IMR-90 (cell line): ENCODE results near the gene EPN2. TPM values are rescaled to one million over a fixed set of nuclear protein-coding genes. Genes with fewer than 3 reads are reported as not detected.

Source experiments
- ATAC-seq: fragments of 200-7000 bp; cut with Tn5 transposase; 2 replicates; pipeline ENCODE4 v1.9.1; 2020; ENCODE audit warnings: low read depth, mild to moderate bottlenecking, moderate library complexity
- BruUV-seq: library from RNA; stranded (reverse); fragments of 400-500 nt; replicated peaks from 2 replicates; lab custom pipeline; 2021; lab: Mats Ljungman, UMichigan
- CTCF ChIA-PET: fragments of 300-600 bp; formaldehyde crosslinking; extraction: SDS; loops from one replicate; lab custom pipeline; 2021; ENCODE audit warnings: antibody characterized with exemption; lab: Yijun Ruan, JAX
- POLR2A ChIA-PET: fragments of 300-600 bp; sonication (Branson Sonifier 250); formaldehyde crosslinking; loops from one replicate; lab custom pipeline; 2022; ENCODE audit warnings: antibody characterized with exemption; ENCODE audit not compliant: unreplicated experiment; lab: Charles Lee
- DNase-seq: peaks from one replicate; pipeline ENCODE4 v3.0.0; 2013
- H2AFZ ChIP-seq: replicated peaks from 2 replicates; pipeline ENCODE3; 2013; ENCODE audit warnings: low read length, mild to moderate bottlenecking; ENCODE audit not compliant: poor library complexity
- H2AK5ac ChIP-seq: 2 replicates; pipeline ENCODE4 v1.6.1; 2013; ENCODE audit warnings: low read depth, low read length, inconsistent platforms
- H2AK9ac ChIP-seq: replicated peaks from 2 replicates; pipeline ENCODE3; 2013; ENCODE audit warnings: mild to moderate bottlenecking, low read depth, low read length, moderate library complexity; ENCODE audit not compliant: poor library complexity
- H2BK120ac ChIP-seq: 2 replicates; pipeline ENCODE4 v1.6.1; 2013; ENCODE audit warnings: low read depth, low read length, inconsistent platforms
- H2BK15ac ChIP-seq: 3 replicates; pipeline ENCODE4 v1.6.1; 2013; ENCODE audit warnings: low read depth, low read length, inconsistent platforms
- H2BK20ac ChIP-seq: 2 replicates; pipeline ENCODE4 v1.6.1; 2013; ENCODE audit warnings: low read depth, mild to moderate bottlenecking, inconsistent platforms, low read length, moderate library complexity
- H2BK5ac ChIP-seq: 2 replicates; pipeline ENCODE4 v1.6.1; 2013; ENCODE audit warnings: mild to moderate bottlenecking, low read depth, low read length, inconsistent platforms; ENCODE audit not compliant: poor library complexity, severe bottlenecking
- H3K14ac ChIP-seq: replicated peaks from 2 replicates; pipeline ENCODE4 v1.6.1; 2013; ENCODE audit warnings: low read depth, low read length, inconsistent platforms
- H3K18ac ChIP-seq: 2 replicates; pipeline ENCODE4 v1.6.1; 2013; ENCODE audit warnings: low read depth, low read length, control low read depth
- H3K23ac ChIP-seq: 2 replicates; pipeline ENCODE4 v1.6.1; 2013; ENCODE audit warnings: low read depth, low read length, inconsistent platforms
- H3K27ac ChIP-seq: 2 replicates; pipeline ENCODE4 v1.5.1; 2013; ENCODE audit warnings: mild to moderate bottlenecking, control low read depth, low read length; ENCODE audit not compliant: insufficient read depth
- H3K27me3 ChIP-seq: 2 replicates; pipeline ENCODE4 v1.6.1; 2013; ENCODE audit warnings: low read length; ENCODE audit not compliant: control insufficient read depth, insufficient read depth
- H3K36me3 ChIP-seq: 2 replicates; pipeline ENCODE4 v1.6.1; 2013; ENCODE audit warnings: low read length, mixed read lengths; ENCODE audit not compliant: control insufficient read depth, insufficient read depth
- H3K4ac ChIP-seq: 2 replicates; pipeline ENCODE4 v1.6.1; 2013; ENCODE audit warnings: low read depth, low read length, inconsistent platforms
- H3K4me1 ChIP-seq: 2 replicates; pipeline ENCODE4 v1.6.1; 2013; ENCODE audit warnings: low read length, mixed read lengths; ENCODE audit not compliant: control insufficient read depth, insufficient read depth
- H3K4me2 ChIP-seq: 2 replicates; pipeline ENCODE4 v1.6.1; 2013; ENCODE audit warnings: low read depth, mild to moderate bottlenecking, control low read depth, low read length, moderate library complexity
- H3K4me3 ChIP-seq: 2 replicates; pipeline ENCODE4 v1.5.1; 2013; ENCODE audit warnings: low read depth, mild to moderate bottlenecking, control low read depth, low read length, moderate library complexity; ENCODE audit not compliant: insufficient read depth
- H3K56ac ChIP-seq: 2 replicates; pipeline ENCODE4 v1.6.1; 2013; ENCODE audit warnings: low read length, inconsistent platforms; ENCODE audit not compliant: insufficient read depth; ENCODE audit errors: extremely low read depth
- H3K79me1 ChIP-seq, 2 experiments: 2 replicates each; pipeline ENCODE4 v1.6.1; 2013; ENCODE audit warnings: low read length in 2 of 2, inconsistent platforms in 1 of 2, low read depth in 1 of 2
- H3K9ac ChIP-seq: 2 replicates; pipeline ENCODE4 v1.6.1; 2013; ENCODE audit warnings: low read depth, low read length, control low read depth
- H3K9me1 ChIP-seq: 2 replicates; pipeline ENCODE4 v1.6.1; 2013; ENCODE audit warnings: low read length, inconsistent platforms; ENCODE audit not compliant: insufficient read depth
- H3K9me3 ChIP-seq: 2 replicates; pipeline ENCODE4 v1.6.1; 2013; ENCODE audit warnings: low read length; ENCODE audit not compliant: control insufficient read depth, insufficient read depth
- H4K20me1 ChIP-seq: 2 replicates; pipeline ENCODE4 v1.6.1; 2013; ENCODE audit warnings: low read length, inconsistent platforms; ENCODE audit not compliant: insufficient read depth
- H4K5ac ChIP-seq: 2 replicates; pipeline ENCODE4 v1.6.1; 2013; ENCODE audit warnings: mild to moderate bottlenecking, low read depth, low read length, control low read depth
- H4K8ac ChIP-seq, 2 experiments: 2 replicates each; pipeline ENCODE4 v1.6.1; 2013; ENCODE audit warnings: low read depth in 2 of 2, low read length in 2 of 2, control low read depth in 1 of 2, inconsistent platforms in 1 of 2
- H4K91ac ChIP-seq: 2 replicates; pipeline ENCODE4 v1.6.1; 2013; ENCODE audit warnings: low read depth, low read length, inconsistent platforms; ENCODE audit not compliant: insufficient read depth
- BHLHE40 ChIP-seq: fragments of 150-350 bp; IDR thresholded peaks from 2 replicates; pipeline ENCODE4 v1.6.1; 2016; ENCODE audit warnings: mild to moderate bottlenecking, low read depth, low read length
- CEBPB ChIP-seq: IDR thresholded peaks from 2 replicates; pipeline ENCODE4 v1.6.1; 2012; ENCODE audit warnings: low read depth, low read length, improper control_type of control experiment
- CHD1 ChIP-seq: IDR thresholded peaks from 2 replicates; pipeline ENCODE4 v1.6.1; 2012; ENCODE audit warnings: low read depth, low read length, improper control_type of control experiment
- CTCF ChIP-seq: conservative IDR thresholded peaks from 2 replicates; pipeline ENCODE4 v1.5.1; 2012; ENCODE audit warnings: mild to moderate bottlenecking, low read depth, low read length, improper control_type of control experiment
- FOS ChIP-seq: fragments of 150-350 bp; IDR thresholded peaks from 2 replicates; pipeline ENCODE4 v1.6.1; 2016; ENCODE audit warnings: low read depth, low read length
- MAFK ChIP-seq: IDR thresholded peaks from 2 replicates; pipeline ENCODE4 v1.6.1; 2012; ENCODE audit warnings: low read depth, low read length, improper control_type of control experiment
- MAZ ChIP-seq: IDR thresholded peaks from 2 replicates; pipeline ENCODE4 v1.6.1; 2012; ENCODE audit warnings: low read depth, mild to moderate bottlenecking, low read length, improper control_type of control experiment, moderate library complexity, borderline replicate concordance
- MXI1 ChIP-seq: IDR thresholded peaks from 2 replicates; pipeline ENCODE4 v1.6.1; 2012; ENCODE audit warnings: low read depth, mild to moderate bottlenecking, low read length, moderate library complexity, borderline replicate concordance
- NFE2L2 ChIP-seq: fragments of 150-350 bp; IDR thresholded peaks from 2 replicates; pipeline ENCODE4 v1.6.1; 2016; ENCODE audit warnings: low read depth, mild to moderate bottlenecking, low read length
- POLR2A ChIP-seq: IDR thresholded peaks from 2 replicates; pipeline ENCODE4 v1.6.1; 2012; ENCODE audit warnings: mild to moderate bottlenecking, low read depth, low read length
- RAD21 ChIP-seq: IDR thresholded peaks from 2 replicates; pipeline ENCODE4 v1.6.1; 2012; ENCODE audit warnings: low read length, improper control_type of control experiment
- RCOR1 ChIP-seq: IDR thresholded peaks from 2 replicates; pipeline ENCODE4 v1.6.1; 2012; ENCODE audit warnings: mild to moderate bottlenecking, low read length, improper control_type of control experiment; ENCODE audit not compliant: insufficient replicate concordance
- RFX5 ChIP-seq: IDR thresholded peaks from 2 replicates; pipeline ENCODE4 v1.8.0; 2012; ENCODE audit warnings: low read depth, mild to moderate bottlenecking, low read length, moderate library complexity
- SMC3 ChIP-seq: fragments of 150-350 bp; IDR thresholded peaks from 2 replicates; pipeline ENCODE4 v1.6.1; 2016; ENCODE audit warnings: low read depth, mild to moderate bottlenecking, antibody characterized with exemption, low read length, moderate library complexity
- WGBS, 2 experiments: methylation state at CpG; one replicate each; pipeline versions ENCODE4 v1.1.5 to v1.1.7; 2013; ENCODE audit warnings: missing lambda C conversion rate in 2 of 2; ENCODE audit not compliant: insufficient read length in 1 of 2; ENCODE audit errors: extremely low coverage in 2 of 2; 5-methylcytosine and 5-hydroxymethylcytosine counted together
- dilution Hi-C: fragments of 300-500 bp; cut with HindIII; formaldehyde crosslinking; loops from one replicate; pipeline ENCODE4 v1.14.3; 2018; ENCODE audit warnings: low sequenced_read_pairs; ENCODE audit not compliant: unreplicated experiment
- in situ Hi-C: fragments of 300-500 bp; cut with MboI; formaldehyde crosslinking; loops from 3 replicates; pipeline ENCODE4 v1.14.3; 2019; ENCODE audit warnings: low sequenced_read_pairs, inconsistent platforms, mixed read lengths
- intact Hi-C: fragments of 100-400 bp; cut with micrococcal nuclease; formaldehyde crosslinking; loops from 2 replicates; pipeline ENCODE4 v1.10.0; 2022
- polyA plus RNA-seq, 3 experiments: library from polyadenylated mRNA; depleted of rRNA; stranded (reverse); fragments of >200 nt; gene quantifications; 2 replicates each; pipeline ENCODE4 v1.2.3, GENCODE V29; 2012; ENCODE audit warnings: low replicate concordance in 1 of 3
- total RNA-seq: library from RNA; depleted of rRNA; stranded (reverse); fragments of >200 nt; gene quantifications from 2 replicates; pipeline ENCODE4 v1.2.3, GENCODE V29; 2012
- TF ChIP-seq, protein P1 (sequence below): fragments of 150-350 bp; IDR thresholded peaks from 2 replicates; pipeline ENCODE4 v1.6.1; 2017; ENCODE audit warnings: mild to moderate bottlenecking, antibody characterized with exemption, low read length, low read depth
- TF ChIP-seq, protein P2 (sequence below): fragments of 150-350 bp; IDR thresholded peaks from 2 replicates; pipeline ENCODE4 v1.6.1; 2016; ENCODE audit warnings: low read depth, mild to moderate bottlenecking, low read length, moderate library complexity, borderline replicate concordance

The EPN2 gene
- total and polyA plus RNA-seq, 2 of the 4 experiments (the other 2 are of a cell fraction): 14.9 to 25.3 TPM

DNA sequence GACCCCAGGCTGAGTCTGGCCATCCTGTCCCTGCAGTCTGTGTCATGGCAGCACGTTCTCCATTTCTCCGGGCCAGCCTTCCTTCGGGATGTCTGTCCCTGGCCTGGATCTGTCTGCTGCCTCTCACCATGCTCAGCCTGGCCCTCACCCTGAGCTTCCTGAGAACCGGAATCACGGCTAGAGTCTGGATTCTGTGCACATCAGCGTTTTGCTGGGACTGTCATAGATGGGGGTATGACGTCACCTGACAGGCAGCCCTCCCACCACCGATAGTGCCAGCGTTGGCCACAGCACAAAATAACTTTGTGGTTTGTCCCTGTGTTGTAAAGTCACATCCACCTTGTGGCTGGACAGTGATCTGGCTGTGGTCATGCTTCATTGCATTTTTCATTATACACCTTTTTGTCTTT lies 66.2 kb downstream of the EPN2 start:
- Histone ChIP-seq H3K4me2 (no peak overlapping the region), H3K27ac (no peak overlapping the region), H4K8ac (peak overlapping the region in 1 of 2 experiments; percentile 24; a peak in 1 of 4 replicates), H3K79me1 (peaks cover 26 to 90% of the 10 kb centered on the region in 2 experiments), H3K18ac (no peak overlapping the region), H2BK15ac (no peak overlapping the region), H2BK20ac (no peak overlapping the region), H2BK5ac (peak overlapping the region; percentile 28), H3K56ac (no peak overlapping the region), H3K4me1 (peaks cover 6% of the 10 kb centered on the region), H2AK5ac (no peak overlapping the region), H2AFZ (no peak overlapping the region), H3K4me3 (no peak overlapping the region), H3K9me3 (no peaks in the 10 kb centered on the region), H3K4ac (peak overlapping the region; percentile 35), H3K23ac (no peak overlapping the region), H2BK120ac (no peak overlapping the region), H3K9ac (no peak overlapping the region), H3K14ac (no peak overlapping the region), H3K36me3 (peaks cover 15% of the 10 kb centered on the region; the same call in 1 of the 2 replicates), H2AK9ac (no peak overlapping the region), H4K20me1 (peaks cover 34% of the 10 kb centered on the region), H4K91ac (no peak overlapping the region), H4K5ac (no peak overlapping the region), H3K9me1 (peaks cover 36% of the 10 kb centered on the region), H3K27me3 (no peaks in the 10 kb centered on the region)
- in situ Hi-C loops: no loop called here
- intact Hi-C loops: no loop called here
- 92% methylated on average over 3 of the region's 9 CpGs; no CpG with 5 or more reads in 1 of the 2 experiments for WGBS, 2 experiments
- no peak for DNase-seq
- ATAC-seq: no peak
- ChIA-PET CTCF (no interaction called here), POLR2A (no interaction called here)
- dilution Hi-C loops: no loop called here
- no peak for TF ChIP-seq FOS
- no peak for TF ChIP-seq BHLHE40
- TF ChIP-seq RFX5: no peak
- TF ChIP-seq CTCF: no peak
- TF ChIP-seq RCOR1: no peak
- TF ChIP-seq NFE2L2: no peak
- no peak for TF ChIP-seq SMC3
- TF ChIP-seq, protein P1, sequence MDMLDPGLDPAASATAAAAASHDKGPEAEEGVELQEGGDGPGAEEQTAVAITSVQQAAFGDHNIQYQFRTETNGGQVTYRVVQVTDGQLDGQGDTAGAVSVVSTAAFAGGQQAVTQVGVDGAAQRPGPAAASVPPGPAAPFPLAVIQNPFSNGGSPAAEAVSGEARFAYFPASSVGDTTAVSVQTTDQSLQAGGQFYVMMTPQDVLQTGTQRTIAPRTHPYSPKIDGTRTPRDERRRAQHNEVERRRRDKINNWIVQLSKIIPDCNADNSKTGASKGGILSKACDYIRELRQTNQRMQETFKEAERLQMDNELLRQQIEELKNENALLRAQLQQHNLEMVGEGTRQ: no peak
- TF ChIP-seq, protein P2, sequence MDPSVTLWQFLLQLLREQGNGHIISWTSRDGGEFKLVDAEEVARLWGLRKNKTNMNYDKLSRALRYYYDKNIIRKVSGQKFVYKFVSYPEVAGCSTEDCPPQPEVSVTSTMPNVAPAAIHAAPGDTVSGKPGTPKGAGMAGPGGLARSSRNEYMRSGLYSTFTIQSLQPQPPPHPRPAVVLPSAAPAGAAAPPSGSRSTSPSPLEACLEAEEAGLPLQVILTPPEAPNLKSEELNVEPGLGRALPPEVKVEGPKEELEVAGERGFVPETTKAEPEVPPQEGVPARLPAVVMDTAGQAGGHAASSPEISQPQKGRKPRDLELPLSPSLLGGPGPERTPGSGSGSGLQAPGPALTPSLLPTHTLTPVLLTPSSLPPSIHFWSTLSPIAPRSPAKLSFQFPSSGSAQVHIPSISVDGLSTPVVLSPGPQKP: no peak
- TF ChIP-seq MAZ: no peak
- TF ChIP-seq CHD1: no peak
- no peak for TF ChIP-seq MAFK
- no peak for TF ChIP-seq CEBPB
- TF ChIP-seq RAD21: no peak
- TF ChIP-seq POLR2A: no peak
- TF ChIP-seq MXI1: no peak
- BruUV-seq: no TSS peak
